ENCODE data around the gene STEAP4.
"Not testable (repeated sequence)": the region's sequence is repeated elsewhere in the genome, so short reads cannot be mapped to it uniquely, and the experiment has no call there.

Gene STEAP4

GRCh38 chr7:88268051-88268450 is 38.6 kb downstream of the STEAP4 start:
- no peak for DNase-seq (ENCODE audit: low spot score)

GRCh38 chr7:88267421-88267820 is 39.3 kb downstream of the STEAP4 start:
- DNase-seq (ENCODE audit: low spot score): no peak

- not testable (repeated sequence) for DNase-seq (ENCODE audit: low spot score)
Observed at GRCh38 chr7:88264987-88265386, 41.7 kb downstream of the STEAP4 start.

- DNase-seq (ENCODE audit: low spot score): no peak
Observed at GRCh38 chr7:88262562-88262961, 44.1 kb downstream of the STEAP4 start.

GRCh38 chr7:88260719-88261118 is 46.0 kb downstream of the STEAP4 start:
- no peak for DNase-seq (ENCODE audit: low spot score)

GRCh38 chr7:88259656-88260380 is 46.9 kb downstream of the STEAP4 start:
- DNase-seq (ENCODE audit: low spot score): no peak

GRCh38 chr7:88258296-88258695 is 48.4 kb downstream of the STEAP4 start:
- DNase-seq (ENCODE audit: low spot score): not testable (repeated sequence)

- no peak for DNase-seq (ENCODE audit: low spot score)
Observed at GRCh38 chr7:88256906-88257305, 49.8 kb downstream of the STEAP4 start.

- DNase-seq (ENCODE audit: low spot score): peak; percentile 18
Observed at GRCh38 chr7:88254721-88255424, 51.8 kb downstream of the STEAP4 start.

- no peak for DNase-seq (ENCODE audit: low spot score)
Observed at GRCh38 chr7:88253640-88254039, 53.1 kb downstream of the STEAP4 start.

GRCh38 chr7:88244258-88244657 is 62.4 kb downstream of the STEAP4 start:
- DNase-seq (ENCODE audit: low spot score): no peak

- peak; percentile 39 for DNase-seq (ENCODE audit: low spot score)
Observed at GRCh38 chr7:88243345-88243909, 63.3 kb downstream of the STEAP4 start.

GRCh38 chr7:88239852-88240251 is 66.8 kb downstream of the STEAP4 start:
- DNase-seq (ENCODE audit: low spot score): no peak

GRCh38 chr7:88233828-88234227 is 72.9 kb downstream of the STEAP4 start:
- no peak for DNase-seq (ENCODE audit: low spot score)

GRCh38 chr7:88230646-88231045 is 76.0 kb downstream of the STEAP4 start:
- DNase-seq (ENCODE audit: low spot score): no peak

- no peak for DNase-seq (ENCODE audit: low spot score)
Observed at GRCh38 chr7:88229302-88229995, 77.2 kb downstream of the STEAP4 start.

- no peak for DNase-seq (ENCODE audit: low spot score)
Observed at GRCh38 chr7:88226886-88227516, 79.7 kb downstream of the STEAP4 start.

GRCh38 chr7:88226201-88226600 is 80.5 kb downstream of the STEAP4 start:
- DNase-seq (ENCODE audit: low spot score): no peak

- DNase-seq (ENCODE audit: low spot score): no peak
Observed at GRCh38 chr7:88224601-88225275, 82.0 kb downstream of the STEAP4 start.

- no peak for DNase-seq (ENCODE audit: low spot score)
Observed at GRCh38 chr7:88223265-88223664, 83.4 kb downstream of the STEAP4 start.
